Ecto neural progenitor cell (in vitro differentiated cells): ENCODE results near the gene PDGFD.
A peak's percentile ranks its signal among the peaks of the same experiment; 100 is the strongest.

ENCODE experiments used
- DNase-seq: peaks from one replicate; pipeline ENCODE4 v3.0.0-alpha.2; 2018; ENCODE audit warnings: low spot score

PDGFD gene

GRCh38 chr11:104164028-104164520 is at the start of gene PDGFD:
Gene PDGFD (minus strand): TSS chr11:104164147.
- DNase-seq = peak; percentile 88

GRCh38 chr11:104206936-104207335 is 43.0 kb upstream of the PDGFD start:
- no peak for DNase-seq

- DNase-seq = no peak
Measured at GRCh38 chr11:104205838-104206237, 41.9 kb upstream of the PDGFD start.

GRCh38 chr11:104200688-104201087 is 36.7 kb upstream of the PDGFD start:
- DNase-seq = no peak

- DNase-seq = no peak
Measured at GRCh38 chr11:104199053-104199452, 35.1 kb upstream of the PDGFD start.

GRCh38 chr11:104198576-104198975 is 34.6 kb upstream of the PDGFD start:
- DNase-seq = no peak

GRCh38 chr11:104191124-104191523 is 27.2 kb upstream of the PDGFD start:
- no peak for DNase-seq

- no peak for DNase-seq
Measured at GRCh38 chr11:104183593-104183992, 19.6 kb upstream of the PDGFD start.

- DNase-seq = no peak
Measured at GRCh38 chr11:104175769-104176168, 11.8 kb upstream of the PDGFD start.

GRCh38 chr11:104169091-104169490 is 5.1 kb upstream of the PDGFD start:
- DNase-seq = no peak

GRCh38 chr11:104165014-104165413 is 1.1 kb upstream of the PDGFD start:
- no peak for DNase-seq

GRCh38 chr11:104163100-104164027 is 583 bp downstream of the PDGFD start:
- peak; percentile 51 for DNase-seq

- no peak for DNase-seq
Measured at GRCh38 chr11:104161751-104162450, 2.0 kb downstream of the PDGFD start.

- DNase-seq = no peak
Measured at GRCh38 chr11:104159356-104159755, 4.6 kb downstream of the PDGFD start.

GRCh38 chr11:104155375-104155774 is 8.6 kb downstream of the PDGFD start:
- DNase-seq = no peak

- no peak for DNase-seq
Measured at GRCh38 chr11:104154296-104154695, 9.7 kb downstream of the PDGFD start.

GRCh38 chr11:104152941-104153505 is 10.9 kb downstream of the PDGFD start:
- no peak for DNase-seq

- DNase-seq = no peak
Measured at GRCh38 chr11:104151404-104152204, 12.3 kb downstream of the PDGFD start.

- DNase-seq = no peak
Measured at GRCh38 chr11:104148706-104149105, 15.2 kb downstream of the PDGFD start.

- no peak for DNase-seq
Measured at GRCh38 chr11:104148074-104148473, 15.9 kb downstream of the PDGFD start.

- DNase-seq = no peak
Measured at GRCh38 chr11:104146943-104147342, 17.0 kb downstream of the PDGFD start.

- DNase-seq = no peak
Measured at GRCh38 chr11:104146421-104146820, 17.5 kb downstream of the PDGFD start.
